K562 (cell line): ENCODE results near the gene CABP4.
"Not testable (repeated sequence)": the region's sequence is repeated elsewhere in the genome, so short reads cannot be mapped to it uniquely, and the experiment has no call there.

Experiments used
- NFYB ChIP-seq: IDR thresholded peaks from 2 replicates; pipeline ENCODE4 v1.6.1; 2011; ENCODE audit warnings: mild to moderate bottlenecking, moderate library complexity; ENCODE audit not compliant: insufficient read length; ENCODE audit errors: extremely low read depth
- TF ChIP-seq, protein P1 (sequence below), 3 experiments: IDR thresholded peaks in 2 of 3; conservative IDR thresholded peaks in 1 of 3; 2 replicates each; pipeline ENCODE4 v1.5.1; 2011 to 2012; ENCODE audit warnings: low read length in 3 of 3, mild to moderate bottlenecking in 3 of 3, control low read depth in 2 of 3, improper control_type of control experiment in 1 of 3, inconsistent platforms in 1 of 3, low read depth in 1 of 3, mixed read lengths in 1 of 3, moderate library complexity in 1 of 3; ENCODE audit not compliant: insufficient read depth in 2 of 3

GRCh38 chr11:67427364-67427859, 27.7 kb upstream of the CABP4 start:
- TF ChIP-seq NFYB: not testable (repeated sequence)
- TF ChIP-seq, protein P1, sequence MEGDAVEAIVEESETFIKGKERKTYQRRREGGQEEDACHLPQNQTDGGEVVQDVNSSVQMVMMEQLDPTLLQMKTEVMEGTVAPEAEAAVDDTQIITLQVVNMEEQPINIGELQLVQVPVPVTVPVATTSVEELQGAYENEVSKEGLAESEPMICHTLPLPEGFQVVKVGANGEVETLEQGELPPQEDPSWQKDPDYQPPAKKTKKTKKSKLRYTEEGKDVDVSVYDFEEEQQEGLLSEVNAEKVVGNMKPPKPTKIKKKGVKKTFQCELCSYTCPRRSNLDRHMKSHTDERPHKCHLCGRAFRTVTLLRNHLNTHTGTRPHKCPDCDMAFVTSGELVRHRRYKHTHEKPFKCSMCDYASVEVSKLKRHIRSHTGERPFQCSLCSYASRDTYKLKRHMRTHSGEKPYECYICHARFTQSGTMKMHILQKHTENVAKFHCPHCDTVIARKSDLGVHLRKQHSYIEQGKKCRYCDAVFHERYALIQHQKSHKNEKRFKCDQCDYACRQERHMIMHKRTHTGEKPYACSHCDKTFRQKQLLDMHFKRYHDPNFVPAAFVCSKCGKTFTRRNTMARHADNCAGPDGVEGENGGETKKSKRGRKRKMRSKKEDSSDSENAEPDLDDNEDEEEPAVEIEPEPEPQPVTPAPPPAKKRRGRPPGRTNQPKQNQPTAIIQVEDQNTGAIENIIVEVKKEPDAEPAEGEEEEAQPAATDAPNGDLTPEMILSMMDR (IDR thresholded peaks at IDR 0.05 in 2 of 3, conservative IDR thresholded peaks at IDR 0.05 in 1 of 3; ENCODE audit: insufficient read depth in 2 of 3, low read depth in 1 of 3, low read length in 3 of 3): not testable (repeated sequence)
